ENCODE measurements around the gene WDR90.

DNA sequence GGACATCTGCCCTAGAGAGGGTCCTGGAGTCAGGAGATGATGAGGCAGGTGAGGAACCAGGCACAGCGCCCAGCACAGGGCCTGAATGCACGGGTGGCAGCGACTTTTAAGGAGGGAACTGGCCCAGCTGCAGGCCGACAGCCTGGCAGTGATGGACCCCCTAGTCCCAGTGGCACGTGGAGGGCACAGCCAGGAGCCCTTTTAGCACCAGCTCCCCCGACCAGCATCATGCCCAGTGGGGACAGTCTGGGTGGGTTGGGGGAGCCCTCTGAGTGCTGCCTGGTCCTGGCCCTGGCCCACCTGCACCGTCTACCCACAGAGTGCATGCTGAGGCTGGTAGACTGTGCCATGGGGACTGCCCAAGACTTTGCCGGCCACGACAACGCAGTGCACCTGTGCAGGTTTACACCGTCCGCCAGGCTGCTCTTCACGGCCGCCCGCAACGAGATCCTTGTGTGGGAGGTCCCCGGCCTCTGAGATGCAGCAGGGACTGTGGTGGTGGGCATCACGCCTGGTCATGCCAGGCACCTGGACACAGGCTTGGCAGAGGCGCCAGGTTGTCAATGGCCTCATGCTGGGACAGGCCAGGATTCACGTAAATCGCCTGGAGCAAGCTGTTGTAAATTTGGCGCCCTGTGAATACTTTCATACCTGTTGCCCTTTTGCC lies 18.1 kb downstream of the WDR90 start:
- TF ChIP-seq, protein P1, sequence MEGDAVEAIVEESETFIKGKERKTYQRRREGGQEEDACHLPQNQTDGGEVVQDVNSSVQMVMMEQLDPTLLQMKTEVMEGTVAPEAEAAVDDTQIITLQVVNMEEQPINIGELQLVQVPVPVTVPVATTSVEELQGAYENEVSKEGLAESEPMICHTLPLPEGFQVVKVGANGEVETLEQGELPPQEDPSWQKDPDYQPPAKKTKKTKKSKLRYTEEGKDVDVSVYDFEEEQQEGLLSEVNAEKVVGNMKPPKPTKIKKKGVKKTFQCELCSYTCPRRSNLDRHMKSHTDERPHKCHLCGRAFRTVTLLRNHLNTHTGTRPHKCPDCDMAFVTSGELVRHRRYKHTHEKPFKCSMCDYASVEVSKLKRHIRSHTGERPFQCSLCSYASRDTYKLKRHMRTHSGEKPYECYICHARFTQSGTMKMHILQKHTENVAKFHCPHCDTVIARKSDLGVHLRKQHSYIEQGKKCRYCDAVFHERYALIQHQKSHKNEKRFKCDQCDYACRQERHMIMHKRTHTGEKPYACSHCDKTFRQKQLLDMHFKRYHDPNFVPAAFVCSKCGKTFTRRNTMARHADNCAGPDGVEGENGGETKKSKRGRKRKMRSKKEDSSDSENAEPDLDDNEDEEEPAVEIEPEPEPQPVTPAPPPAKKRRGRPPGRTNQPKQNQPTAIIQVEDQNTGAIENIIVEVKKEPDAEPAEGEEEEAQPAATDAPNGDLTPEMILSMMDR (IDR thresholded peaks at IDR 0.05 in 2 of 3, conservative IDR thresholded peaks at IDR 0.05 in 1 of 3; ENCODE audit: control insufficient read depth in 2 of 3, extremely low read depth in 1 of 3, insufficient read depth in 1 of 3, low read depth in 3 of 3, low read length in 3 of 3), result no peak
- TF ChIP-seq, protein P2, sequence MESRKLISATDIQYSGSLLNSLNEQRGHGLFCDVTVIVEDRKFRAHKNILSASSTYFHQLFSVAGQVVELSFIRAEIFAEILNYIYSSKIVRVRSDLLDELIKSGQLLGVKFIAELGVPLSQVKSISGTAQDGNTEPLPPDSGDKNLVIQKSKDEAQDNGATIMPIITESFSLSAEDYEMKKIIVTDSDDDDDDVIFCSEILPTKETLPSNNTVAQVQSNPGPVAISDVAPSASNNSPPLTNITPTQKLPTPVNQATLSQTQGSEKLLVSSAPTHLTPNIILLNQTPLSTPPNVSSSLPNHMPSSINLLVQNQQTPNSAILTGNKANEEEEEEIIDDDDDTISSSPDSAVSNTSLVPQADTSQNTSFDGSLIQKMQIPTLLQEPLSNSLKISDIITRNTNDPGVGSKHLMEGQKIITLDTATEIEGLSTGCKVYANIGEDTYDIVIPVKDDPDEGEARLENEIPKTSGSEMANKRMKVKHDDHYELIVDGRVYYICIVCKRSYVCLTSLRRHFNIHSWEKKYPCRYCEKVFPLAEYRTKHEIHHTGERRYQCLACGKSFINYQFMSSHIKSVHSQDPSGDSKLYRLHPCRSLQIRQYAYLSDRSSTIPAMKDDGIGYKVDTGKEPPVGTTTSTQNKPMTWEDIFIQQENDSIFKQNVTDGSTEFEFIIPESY (IDR thresholded peaks at IDR 0.05), result no peak
- no peak for TF ChIP-seq POLR2AphosphoS5 (IDR thresholded peaks at IDR 0.05; ENCODE audit: low read length)
- TF ChIP-seq POLR2A (IDR thresholded peaks at IDR 0.05; ENCODE audit: low read depth, low read length), result no peak
- no peak for TF ChIP-seq POU2F2 (IDR thresholded peaks at IDR 0.05; ENCODE audit: borderline replicate concordance, low read depth, low read length)
- no peak for TF ChIP-seq EZH2 (IDR thresholded peaks at IDR 0.05; ENCODE audit: borderline replicate concordance, control insufficient read depth, low read depth, low read length)
- TF ChIP-seq, protein P3, sequence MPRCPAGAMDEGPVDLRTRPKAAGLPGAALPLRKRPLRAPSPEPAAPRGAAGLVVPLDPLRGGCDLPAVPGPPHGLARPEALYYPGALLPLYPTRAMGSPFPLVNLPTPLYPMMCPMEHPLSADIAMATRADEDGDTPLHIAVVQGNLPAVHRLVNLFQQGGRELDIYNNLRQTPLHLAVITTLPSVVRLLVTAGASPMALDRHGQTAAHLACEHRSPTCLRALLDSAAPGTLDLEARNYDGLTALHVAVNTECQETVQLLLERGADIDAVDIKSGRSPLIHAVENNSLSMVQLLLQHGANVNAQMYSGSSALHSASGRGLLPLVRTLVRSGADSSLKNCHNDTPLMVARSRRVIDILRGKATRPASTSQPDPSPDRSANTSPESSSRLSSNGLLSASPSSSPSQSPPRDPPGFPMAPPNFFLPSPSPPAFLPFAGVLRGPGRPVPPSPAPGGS (IDR thresholded peaks at IDR 0.05; ENCODE audit: borderline replicate concordance, insufficient read depth, low read depth, low read length, poor library complexity, severe bottlenecking), result no peak
- no peak for TF ChIP-seq RCOR1 (conservative IDR thresholded peaks at IDR 0.05; ENCODE audit: low read depth, low read length)
- TF ChIP-seq TAF1 (IDR thresholded peaks at IDR 0.05; ENCODE audit: borderline replicate concordance, low read depth, low read length), result no peak
- no peak for TF ChIP-seq IKZF1 (conservative IDR thresholded peaks at IDR 0.05)
